Measurements from ENCODE around the gene CCDC85C.

Gene CCDC85C

DNA sequence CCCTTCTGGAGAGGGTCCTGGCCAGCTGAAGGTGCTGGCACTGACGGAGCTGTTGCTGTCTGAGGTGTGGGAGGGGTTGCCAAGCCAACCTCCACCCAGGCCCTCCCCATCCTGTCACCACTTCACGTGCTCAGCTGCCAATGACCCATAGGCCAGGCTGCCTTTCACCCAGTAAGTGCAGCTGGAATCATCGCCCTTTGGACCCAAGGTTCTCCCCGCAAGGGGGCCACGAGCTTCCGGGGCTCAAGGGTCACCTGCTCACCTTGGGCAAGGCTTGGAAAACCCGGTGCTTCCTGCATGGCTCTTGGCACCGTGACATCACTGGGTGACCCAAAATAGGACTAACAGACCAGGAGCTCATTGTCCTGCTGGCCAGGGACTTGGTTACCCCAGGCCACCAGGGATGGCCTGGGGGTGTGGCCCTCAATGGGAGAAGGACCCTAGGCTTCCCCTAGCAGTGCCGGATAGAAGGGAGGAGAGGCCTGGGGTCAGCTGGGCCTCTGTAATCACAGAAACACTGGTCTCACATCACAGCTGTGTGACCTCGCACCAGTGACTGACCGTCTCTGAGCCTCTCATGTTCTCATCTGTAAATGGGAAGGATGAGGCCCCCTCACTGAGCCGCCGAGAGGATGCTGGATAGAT lies 51.3 kb downstream of the CCDC85C start:
- no peak for DNase-seq

DNA sequence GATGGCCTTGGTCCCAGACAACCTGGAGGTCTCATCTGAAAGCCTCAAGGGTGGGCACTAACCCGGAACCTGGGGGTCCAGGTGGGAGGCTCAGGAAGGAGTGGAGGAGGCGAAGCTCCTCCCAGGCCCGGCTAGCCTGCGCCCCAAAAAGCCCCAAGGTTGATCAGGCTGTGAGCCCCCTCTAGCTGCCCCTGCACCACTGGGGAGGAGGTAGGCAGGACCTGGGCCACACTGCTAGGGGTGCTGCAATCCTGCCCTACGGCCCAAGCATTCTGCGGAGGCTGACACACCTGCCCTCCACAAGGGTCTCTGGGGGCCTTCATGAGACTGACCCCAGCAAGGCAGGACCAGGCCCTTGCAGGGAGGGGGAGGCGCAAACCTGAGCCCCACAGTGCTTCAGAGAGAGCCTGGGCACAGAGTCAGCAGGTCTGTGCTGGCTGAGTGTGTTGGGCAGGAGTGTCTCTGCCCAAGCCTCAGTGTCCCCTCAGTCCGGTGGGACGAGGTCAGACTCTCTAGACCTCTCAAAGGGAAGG lies 51.9 kb downstream of the CCDC85C start:
- DNase-seq = no peak

GRCh38 chr14:99551034-99551922 lies 52.7 kb downstream of the CCDC85C start:
- DNase-seq = no peak

DNA sequence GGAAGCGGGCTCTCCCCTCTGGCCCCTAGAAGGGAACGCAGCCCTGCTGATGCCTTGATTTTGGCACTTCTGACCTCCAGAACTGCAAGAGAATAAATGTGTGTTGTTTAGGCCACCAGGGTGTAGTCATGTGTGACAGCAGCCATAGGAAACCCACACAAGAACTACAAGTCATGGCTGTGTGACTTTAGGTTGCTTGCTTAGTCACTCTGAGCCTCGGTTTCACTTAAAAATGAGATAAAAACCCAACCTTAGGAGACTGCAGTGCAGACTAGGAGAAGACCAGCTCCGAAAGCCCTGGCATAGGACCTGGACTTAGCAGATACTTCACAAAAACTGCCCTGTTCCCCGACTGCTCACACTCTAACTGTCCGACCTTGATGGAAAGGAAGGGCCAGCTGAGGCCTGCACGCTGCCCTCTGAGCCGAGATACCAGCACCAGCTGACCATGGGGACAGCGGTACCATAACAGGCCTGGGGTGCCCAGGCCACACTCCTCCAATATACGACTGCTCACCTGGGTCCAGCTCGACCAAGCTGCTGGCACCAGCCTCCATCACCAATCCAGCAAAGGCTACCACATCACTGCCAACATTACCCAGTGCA lies 53.5 kb downstream of the CCDC85C start:
- DNase-seq = no peak

- DNase-seq = no peak
Observed at GRCh38 chr14:99549684-99550083, 54.3 kb downstream of the CCDC85C start.

DNA sequence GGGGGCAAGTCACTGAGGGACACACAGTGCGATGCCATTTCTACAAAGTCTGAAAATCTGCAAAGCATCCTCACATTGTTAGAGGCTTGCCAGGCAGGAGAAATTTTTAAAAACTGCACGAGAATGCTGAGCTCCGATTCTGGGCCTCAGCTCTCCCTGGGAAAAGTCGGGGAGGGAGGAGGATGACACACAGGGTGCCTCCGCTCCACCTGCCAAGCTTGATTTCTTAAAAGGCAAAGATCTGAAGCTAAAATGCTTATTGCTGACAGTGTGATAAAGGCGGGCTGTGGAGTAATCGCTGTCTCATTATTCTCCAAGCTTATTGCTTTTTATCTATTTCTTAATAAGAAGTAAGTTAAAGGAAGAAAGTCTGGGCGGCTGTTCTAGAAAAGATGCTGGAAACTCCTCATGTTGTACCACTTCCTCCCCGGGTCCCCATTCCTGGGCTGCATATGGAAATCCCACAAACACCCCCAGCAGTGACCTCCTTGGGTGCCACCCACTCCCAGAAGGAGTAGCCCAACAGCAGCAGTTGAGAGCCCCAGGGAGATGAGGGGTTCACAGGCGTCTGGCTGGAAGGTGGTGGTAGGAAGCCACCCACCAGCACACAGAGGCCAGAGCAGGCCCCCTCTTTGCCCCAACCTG lies 55.0 kb downstream of the CCDC85C start:
- no peak for DNase-seq

- no peak for DNase-seq
Observed at GRCh38 chr14:99548255-99548654, 55.8 kb downstream of the CCDC85C start.

GRCh38 chr14:99546234-99546879 lies 57.6 kb downstream of the CCDC85C start:
- no peak for DNase-seq

GRCh38 chr14:99545586-99545985 lies 58.4 kb downstream of the CCDC85C start:
- DNase-seq = no peak

DNA sequence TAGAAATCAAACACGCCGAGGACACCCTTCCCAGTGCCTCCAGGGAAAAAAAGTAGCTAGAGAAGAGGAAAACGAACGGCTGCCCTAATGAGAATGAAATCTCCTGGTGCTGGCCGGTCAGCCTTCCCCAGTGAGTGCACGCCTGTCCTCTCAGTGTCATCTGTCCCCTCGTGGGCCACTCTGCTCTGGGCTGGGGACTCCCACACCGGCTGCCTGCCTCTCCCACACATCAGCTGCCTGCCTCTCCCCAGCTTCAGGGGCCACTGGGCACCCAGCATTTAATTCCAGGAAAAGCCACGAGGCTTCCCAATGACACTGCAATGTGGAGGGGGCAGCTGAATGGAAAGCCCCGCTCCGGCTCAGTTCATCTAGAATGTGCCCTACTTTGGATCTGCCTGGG lies 59.0 kb downstream of the CCDC85C start:
- no peak for DNase-seq

DNA sequence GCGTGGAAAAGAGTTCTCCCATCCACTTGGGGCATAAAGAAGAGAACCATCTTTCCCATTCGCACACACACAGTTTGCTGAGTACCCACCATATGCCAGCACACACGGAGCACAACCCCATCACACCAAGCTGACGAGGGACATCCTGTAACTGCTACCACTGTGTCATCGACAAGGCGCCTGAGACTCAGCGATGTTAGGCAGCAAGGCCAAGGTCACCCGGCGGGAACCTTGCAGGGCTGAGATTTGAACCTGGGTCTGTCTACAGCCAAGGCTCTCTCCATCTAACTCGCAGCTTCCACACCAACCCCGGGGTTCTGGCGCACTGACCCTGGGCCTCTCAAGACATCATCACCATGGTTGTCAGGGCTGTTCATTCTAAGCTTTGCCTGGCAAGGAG lies 60.0 kb downstream of the CCDC85C start:
- no peak for DNase-seq

- no peak for DNase-seq
Observed at GRCh38 chr14:99543370-99543769, 60.6 kb downstream of the CCDC85C start.

DNA sequence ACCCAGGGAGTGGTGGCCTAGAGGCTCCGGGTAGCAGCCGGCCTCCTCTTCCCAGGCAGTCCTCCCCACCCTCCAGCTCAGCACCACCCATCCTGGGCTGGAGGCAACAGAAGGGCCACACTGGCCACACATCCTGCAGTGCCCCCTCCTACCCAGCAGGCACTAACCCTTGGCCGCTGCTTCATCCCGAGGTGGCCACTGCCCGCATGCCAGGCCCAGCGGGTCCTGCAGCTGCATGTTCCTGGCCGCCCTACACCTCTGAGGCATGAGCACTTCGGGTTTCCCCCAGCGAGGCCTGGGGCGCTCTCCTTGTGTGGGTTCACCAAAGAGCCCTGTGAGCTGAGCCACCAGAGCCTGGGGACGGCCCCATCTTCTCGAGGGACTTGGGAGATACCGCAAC lies 61.4 kb downstream of the CCDC85C start:
- no peak for DNase-seq

DNA sequence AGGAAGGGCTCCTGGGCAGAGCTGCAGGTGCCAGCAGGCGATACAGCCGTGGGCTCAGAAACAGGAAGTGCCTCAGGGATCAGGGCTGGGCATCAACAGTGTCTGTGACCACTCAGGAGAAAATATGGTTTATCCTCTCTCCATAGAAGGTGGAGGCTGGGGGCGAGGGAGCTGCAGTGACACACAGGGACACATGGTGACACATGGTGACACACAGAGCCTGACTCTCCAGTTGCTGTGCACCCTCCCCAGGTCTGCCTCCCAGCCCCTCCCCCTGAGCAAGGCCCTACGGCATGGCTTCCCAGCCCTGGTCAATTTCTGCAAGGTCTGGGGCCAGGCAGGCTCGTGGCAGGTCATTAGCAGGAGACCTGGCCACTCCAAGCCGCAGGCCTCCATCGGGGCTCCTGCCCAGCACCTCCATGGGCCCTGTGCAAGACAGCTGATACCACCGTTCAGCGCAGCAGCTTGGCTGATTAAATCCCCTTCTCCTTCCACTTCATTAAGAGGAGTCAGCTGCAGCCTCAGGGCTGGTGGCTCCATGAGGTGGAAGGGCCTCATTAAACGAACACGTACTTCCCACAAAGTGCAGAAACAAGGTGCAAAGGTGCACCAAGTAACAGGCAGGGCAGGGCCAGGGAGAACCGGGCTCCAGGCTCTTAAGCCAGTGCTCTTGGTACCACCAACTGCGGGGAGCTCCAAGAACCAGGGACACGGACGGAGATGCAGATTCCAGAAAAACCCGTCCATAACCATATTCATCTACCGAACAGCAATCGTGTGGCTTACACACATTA lies 62.1 kb downstream of the CCDC85C start:
- no peak for DNase-seq

DNA sequence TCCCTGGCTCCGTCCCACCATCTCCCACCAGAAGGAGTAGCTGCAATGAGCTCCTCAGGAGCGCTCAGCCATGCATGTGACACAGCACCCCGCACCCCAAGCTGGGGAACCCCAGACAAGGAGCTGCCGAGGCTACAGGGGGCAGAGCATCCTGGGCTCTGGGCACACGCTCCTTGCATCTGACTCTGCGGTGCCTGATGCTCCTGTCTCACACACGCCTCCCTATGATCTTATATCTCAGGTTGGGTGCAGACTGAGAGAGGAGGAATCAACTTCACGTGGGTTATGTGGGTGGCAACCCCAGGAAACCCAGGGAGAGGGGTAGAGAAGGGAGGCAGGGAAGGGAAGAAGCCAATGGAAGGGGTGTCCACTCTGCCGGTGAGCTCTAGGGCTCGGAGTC lies 62.8 kb downstream of the CCDC85C start:
- no peak for DNase-seq

DNA sequence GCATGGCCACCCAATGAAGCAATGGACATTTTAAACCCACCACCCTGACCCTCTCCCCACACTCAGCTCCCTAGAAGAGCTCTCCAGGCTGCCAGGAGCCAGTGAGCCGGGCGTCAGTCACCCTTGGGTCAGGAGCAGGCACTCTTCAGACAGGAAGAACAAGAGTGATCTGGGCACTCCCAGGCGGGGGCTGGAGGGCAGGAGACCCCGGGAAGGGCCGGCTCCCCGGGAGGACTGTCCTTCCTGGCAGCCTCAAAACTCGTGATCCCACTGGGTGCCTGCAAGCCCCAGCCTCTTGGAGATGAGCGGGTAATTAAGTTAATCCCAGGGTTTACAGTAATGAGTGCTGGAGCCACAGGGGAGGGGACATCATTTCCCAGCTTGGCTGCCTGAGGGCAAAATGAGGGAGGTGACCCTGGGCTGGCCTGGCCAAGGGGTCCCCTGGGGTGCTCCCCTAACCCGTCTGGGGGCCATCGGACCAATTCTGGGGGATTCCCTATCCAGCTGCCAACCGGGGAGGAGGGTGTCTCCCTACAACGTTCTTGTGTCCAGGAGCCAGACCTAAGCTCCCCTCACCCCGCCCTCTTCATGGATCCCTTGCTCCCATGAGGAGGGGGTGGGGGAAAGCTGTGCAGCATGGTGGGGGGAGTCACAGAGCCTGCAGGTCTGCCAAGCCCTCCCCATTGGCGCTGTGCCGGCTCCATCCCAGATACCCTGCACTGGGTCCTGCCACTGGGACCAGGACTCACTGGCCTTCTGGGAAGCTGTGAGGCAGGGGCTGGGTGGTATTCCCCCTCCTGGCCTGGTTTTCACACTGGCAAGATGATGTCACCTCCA lies 63.6 kb downstream of the CCDC85C start:
- DNase-seq = no peak

GRCh38 chr14:99539491-99539890 lies 64.5 kb downstream of the CCDC85C start:
- no peak for DNase-seq

DNA sequence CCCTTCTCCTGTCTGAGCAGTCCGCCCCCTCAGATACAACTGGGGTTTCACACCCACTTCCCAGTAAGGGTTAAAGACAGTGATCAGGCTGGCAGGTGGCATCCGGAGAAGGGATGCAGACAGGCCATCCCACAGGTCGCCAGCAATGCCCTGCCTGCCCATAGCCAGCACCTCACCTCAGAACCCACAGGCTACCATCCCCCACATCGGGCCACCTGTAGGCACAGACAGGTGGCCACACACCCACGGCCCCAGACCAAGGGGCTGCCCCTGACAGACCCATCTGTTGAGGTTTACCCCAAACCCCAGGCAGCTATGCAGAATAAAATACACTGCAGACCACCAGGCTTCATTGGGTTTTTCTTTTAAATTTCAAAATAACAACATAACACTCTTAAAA lies 65.3 kb downstream of the CCDC85C start:
- DNase-seq = no peak

DNA sequence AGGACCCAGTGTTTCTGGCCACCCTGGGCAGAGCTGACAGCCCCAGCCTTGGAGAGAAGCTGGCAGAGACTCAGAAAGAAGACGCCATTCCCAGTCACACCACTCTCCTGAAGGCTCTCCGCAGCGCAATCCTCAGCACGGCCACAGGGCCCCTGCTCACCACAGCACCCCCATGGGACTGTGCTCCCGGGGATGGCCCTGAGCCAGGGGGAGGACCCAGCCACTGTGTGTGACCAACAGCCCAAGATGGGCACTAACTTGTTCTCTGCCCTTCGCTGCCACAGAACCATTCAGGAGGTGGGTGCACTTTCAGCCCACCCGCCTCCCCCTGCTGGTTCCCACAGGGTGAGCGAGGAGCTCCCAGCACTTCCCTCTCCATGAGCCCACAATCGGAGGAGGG lies 65.7 kb downstream of the CCDC85C start:
- no peak for DNase-seq

DNA sequence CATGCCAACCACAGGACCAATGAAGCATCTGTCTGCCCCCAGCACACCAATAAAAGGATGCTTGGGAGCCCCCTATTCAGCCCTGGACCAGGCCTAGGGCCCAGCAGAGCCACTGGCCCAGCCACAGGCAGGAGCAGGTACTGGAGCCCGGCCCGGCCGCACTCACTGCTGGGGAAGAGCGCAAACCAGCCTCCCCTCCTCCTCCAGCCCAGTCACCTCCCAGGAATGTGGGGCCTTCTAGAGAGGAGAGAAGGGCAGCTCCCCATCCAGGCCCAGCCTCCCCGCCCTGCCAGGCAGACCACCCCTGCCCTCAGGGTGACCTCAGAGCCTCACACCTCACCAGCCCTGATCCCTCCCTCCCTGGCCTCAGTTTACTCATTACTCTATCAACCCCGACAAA lies 66.6 kb downstream of the CCDC85C start:
- no peak for DNase-seq
